ENCODE data around the gene TNNT3.
"Not testable (repeated sequence)": the region's sequence is repeated elsewhere in the genome, so short reads cannot be mapped to it uniquely, and the experiment has no call there.

Gene TNNT3

DNA sequence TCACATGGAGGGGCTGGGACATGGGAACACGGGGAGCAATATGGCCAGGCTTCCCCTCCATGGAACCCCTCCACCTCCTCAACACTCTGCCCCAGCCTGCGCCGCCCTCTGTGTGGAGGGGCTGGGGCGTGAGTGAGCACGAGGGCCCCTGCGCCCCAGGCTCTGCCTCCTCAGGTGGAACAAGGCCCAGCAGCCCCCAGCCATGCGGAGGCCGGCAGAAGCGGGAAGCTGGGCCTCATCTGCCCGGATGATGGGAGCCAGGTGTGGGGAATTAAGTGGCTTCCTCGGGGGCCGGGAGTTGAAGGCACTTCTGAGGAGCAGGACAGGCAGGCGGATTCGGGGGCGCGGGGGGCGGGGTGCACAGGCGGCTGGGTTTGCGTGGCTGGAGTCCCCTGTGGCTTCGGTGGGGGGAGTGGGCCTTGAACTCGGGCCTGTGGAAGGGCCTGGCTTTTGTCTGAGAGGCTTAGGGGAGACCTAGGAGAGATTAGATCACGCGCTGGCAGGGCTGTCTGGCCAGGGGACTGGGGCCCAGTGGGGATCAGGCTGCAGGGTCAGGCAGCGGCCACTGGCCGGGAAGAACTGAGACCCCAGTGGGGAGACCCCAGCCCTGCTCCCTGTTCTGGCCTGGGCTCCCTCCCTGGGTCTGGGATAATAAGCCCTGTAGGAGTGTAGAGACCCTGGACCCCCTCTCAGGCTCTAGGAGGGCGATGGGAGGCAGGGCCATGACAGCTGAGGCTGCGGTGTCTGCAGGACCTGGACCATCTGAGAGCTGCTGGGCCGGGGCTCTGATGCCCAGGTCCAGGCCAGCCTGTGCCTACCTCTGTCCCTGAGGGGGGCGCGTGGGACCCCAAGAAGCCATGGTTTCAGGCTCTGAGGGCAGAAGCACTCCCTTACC, 41.1 kb upstream of the TNNT3 start:
- no peaks in the 10 kb centered on the region for H3K36me3 Mint-ChIP-seq
- no peak overlapping the region for H3K27ac Mint-ChIP-seq
- no peaks in the 10 kb centered on the region for H3K9me3 Mint-ChIP-seq (ENCODE audit: low read depth)
- H3K4me1 Mint-ChIP-seq (ENCODE audit: low read depth), result peaks cover 12% of the 10 kb centered on the region
- no peaks in the 10 kb centered on the region for H3K27me3 Mint-ChIP-seq
- no peak overlapping the region for H3K4me3 Mint-ChIP-seq

- H3K27ac Mint-ChIP-seq, result no peak overlapping the region
- H3K36me3 Mint-ChIP-seq, result no peaks in the 10 kb centered on the region
- peaks cover 10% of the 10 kb centered on the region for H3K4me1 Mint-ChIP-seq (ENCODE audit: low read depth)
- no peaks in the 10 kb centered on the region for H3K27me3 Mint-ChIP-seq
- no peaks in the 10 kb centered on the region for H3K9me3 Mint-ChIP-seq (ENCODE audit: low read depth)
- H3K4me3 Mint-ChIP-seq, result no peak overlapping the region
Observed at GRCh38 chr11:1879342-1879940, 40.1 kb upstream of the TNNT3 start.

GRCh38 chr11:1879941-1880720, 39.4 kb upstream of the TNNT3 start:
- no peaks in the 10 kb centered on the region for H3K27me3 Mint-ChIP-seq
- H3K9me3 Mint-ChIP-seq (ENCODE audit: low read depth), result no peaks in the 10 kb centered on the region
- no peak overlapping the region for H3K27ac Mint-ChIP-seq
- no peaks in the 10 kb centered on the region for H3K36me3 Mint-ChIP-seq
- peaks cover 10% of the 10 kb centered on the region for H3K4me1 Mint-ChIP-seq (ENCODE audit: low read depth)
- no peak overlapping the region for H3K4me3 Mint-ChIP-seq

- Mint-ChIP-seq H3K27ac (no peak overlapping the region), H3K9me3 (ENCODE audit: low read depth) (no peaks in the 10 kb centered on the region), H3K27me3 (no peaks in the 10 kb centered on the region), H3K36me3 (no peaks in the 10 kb centered on the region), H3K4me3 (no peak overlapping the region), H3K4me1 (ENCODE audit: low read depth) (peaks cover 6% of the 10 kb centered on the region)
Observed at GRCh38 chr11:1880746-1881441, 38.6 kb upstream of the TNNT3 start.

- Mint-ChIP-seq H3K36me3 (no peaks in the 10 kb centered on the region), H3K27ac (no peak overlapping the region), H3K9me3 (ENCODE audit: low read depth) (no peaks in the 10 kb centered on the region), H3K27me3 (no peaks in the 10 kb centered on the region), H3K4me3 (no peak overlapping the region), H3K4me1 (ENCODE audit: low read depth) (peaks cover 4% of the 10 kb centered on the region)
Observed at GRCh38 chr11:1881442-1882264, 37.9 kb upstream of the TNNT3 start.

DNA sequence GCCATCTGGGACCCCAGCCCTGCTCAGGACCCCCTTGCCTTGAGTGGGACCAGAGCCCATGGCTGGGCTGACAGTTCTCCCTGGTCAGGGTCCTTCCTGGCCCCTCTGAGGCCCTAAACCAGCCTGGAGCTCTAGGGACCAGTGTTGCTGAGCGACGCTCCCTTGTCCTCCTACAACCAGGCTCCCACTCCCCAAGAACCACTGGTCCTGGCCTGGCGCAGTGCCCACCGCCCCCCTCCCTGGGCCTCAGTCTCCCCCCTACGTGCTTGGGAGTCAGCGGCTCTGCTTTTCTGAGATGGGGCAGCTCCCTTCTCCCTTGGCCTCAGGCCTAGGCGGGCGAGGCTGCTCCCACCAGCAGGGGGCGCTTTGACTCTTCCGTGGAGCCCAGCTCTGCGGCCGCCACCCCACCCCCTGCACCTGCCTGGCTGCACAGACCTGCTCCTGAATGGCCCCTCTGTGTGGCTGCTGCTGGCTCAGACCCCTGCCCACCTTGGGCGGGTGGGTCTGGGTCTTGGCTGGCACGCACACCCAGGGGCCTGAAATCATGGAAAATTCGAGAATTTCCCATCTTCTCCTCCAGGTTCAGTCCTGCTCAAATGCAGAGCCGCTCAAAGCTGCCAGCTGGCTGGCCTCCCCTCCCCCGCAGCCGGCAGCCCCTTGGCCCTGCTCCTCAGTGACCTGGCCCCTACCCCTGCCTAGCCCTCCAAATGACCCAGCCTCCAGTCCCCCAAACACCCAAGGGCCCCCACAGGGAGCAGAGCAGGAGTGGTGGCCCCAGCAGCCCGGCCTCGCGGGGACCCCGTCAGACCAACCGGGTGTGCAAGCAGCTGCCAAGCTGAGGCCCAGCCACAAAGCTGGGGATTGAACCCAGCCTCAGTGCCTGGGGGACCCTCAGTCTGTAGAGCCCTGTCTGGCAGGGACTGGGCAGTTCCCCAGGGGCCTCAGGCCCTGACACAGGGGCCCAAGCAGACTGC, 37.0 kb upstream of the TNNT3 start:
- Mint-ChIP-seq H3K9me3 (ENCODE audit: low read depth) (no peaks in the 10 kb centered on the region), H3K27me3 (no peaks in the 10 kb centered on the region), H3K36me3 (no peaks in the 10 kb centered on the region), H3K4me3 (no peak overlapping the region), H3K4me1 (ENCODE audit: low read depth) (peaks cover 3% of the 10 kb centered on the region), H3K27ac (no peak overlapping the region)

DNA sequence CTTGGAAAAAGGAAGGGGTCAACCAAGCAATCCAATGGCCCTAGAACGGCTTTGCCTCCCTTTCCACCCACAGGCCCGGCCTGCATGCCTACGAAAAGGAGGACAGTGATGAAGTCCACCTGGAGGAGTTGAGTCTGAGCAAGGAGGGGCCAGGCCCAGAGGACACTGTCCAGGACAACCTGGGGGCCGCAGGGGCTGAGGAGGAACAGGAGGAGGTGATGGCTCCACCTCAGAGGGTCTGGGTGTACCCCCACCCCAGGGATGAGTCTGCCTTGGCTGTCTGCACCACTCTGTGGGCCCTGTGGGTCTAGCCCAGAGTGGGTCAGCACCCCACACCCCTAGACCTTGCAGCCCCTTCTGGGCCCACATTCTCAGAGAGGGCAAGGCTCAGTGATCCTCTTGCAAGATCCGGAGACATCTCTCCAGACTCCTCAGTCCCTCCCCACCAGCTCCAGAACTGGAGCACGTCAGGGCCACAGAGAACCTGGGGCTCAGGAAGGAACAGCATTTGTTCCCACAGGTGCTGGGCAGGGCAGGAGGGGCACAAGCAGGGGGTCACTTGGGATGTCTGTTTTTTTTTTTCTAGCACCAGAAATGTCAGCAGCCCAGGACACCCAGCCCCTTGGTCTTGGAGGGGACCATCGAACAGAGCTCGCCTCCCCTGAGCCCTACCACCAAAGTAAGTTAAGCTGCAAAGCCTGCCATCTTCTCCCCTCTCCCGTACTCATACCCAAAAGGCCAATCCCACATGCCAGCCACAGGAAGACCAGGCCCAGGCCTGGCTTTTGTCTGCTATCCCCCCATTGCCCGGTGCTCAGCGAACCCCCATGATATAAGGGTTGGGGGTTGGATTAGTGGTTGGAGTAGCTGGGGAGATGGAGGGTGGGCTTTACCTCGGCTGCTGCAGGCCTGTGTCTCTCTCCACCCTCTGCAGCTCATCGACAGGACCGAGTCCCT, 35.9 kb upstream of the TNNT3 start:
- Mint-ChIP-seq H3K4me3 (no peak overlapping the region), H3K9me3 (ENCODE audit: low read depth) (no peaks in the 10 kb centered on the region), H3K27ac (no peak overlapping the region), H3K27me3 (no peaks in the 10 kb centered on the region), H3K4me1 (ENCODE audit: low read depth) (peaks cover 6% of the 10 kb centered on the region), H3K36me3 (no peaks in the 10 kb centered on the region)

GRCh38 chr11:1884303-1884700, 35.2 kb upstream of the TNNT3 start:
- Mint-ChIP-seq H3K9me3 (ENCODE audit: low read depth) (no peaks in the 10 kb centered on the region), H3K36me3 (no peaks in the 10 kb centered on the region), H3K27ac (no peak overlapping the region), H3K4me1 (ENCODE audit: low read depth) (peaks cover 11% of the 10 kb centered on the region), H3K4me3 (no peak overlapping the region), H3K27me3 (no peaks in the 10 kb centered on the region)

DNA sequence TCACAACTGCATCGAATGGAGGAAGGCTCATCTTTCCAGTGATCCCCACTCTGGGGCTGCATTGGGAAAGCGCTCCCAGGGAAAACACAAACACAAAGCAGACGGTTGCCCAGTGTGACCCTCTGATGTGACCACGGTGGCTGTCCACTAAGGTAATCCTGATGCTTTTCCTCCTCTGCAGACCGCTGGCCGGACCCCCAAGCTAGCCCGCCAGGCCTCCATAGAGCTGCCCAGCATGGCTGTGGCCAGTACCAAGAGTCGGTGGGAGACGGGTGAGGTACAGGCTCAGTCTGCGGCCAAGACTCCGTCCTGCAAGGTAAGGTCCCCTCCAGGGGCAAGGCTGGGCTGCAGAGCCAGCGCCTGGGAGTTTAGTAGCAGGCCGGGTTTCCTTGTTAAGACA, 33.0 kb upstream of the TNNT3 start:
- H3K27ac Mint-ChIP-seq; H3K4me3 Mint-ChIP-seq; H3K27me3 Mint-ChIP-seq; H3K9me3 Mint-ChIP-seq (ENCODE audit: low read depth); H3K36me3 Mint-ChIP-seq: not testable (repeated sequence)
- peaks cover 22% of the 10 kb centered on the region for H3K4me1 Mint-ChIP-seq (ENCODE audit: low read depth)

GRCh38 chr11:1887451-1888346, 31.8 kb upstream of the TNNT3 start:
- peaks cover 30% of the 10 kb centered on the region for H3K4me1 Mint-ChIP-seq (ENCODE audit: low read depth)
- no peaks in the 10 kb centered on the region for H3K36me3 Mint-ChIP-seq
- no peaks in the 10 kb centered on the region for H3K9me3 Mint-ChIP-seq (ENCODE audit: low read depth)
- H3K27ac Mint-ChIP-seq, result peak overlapping the region; percentile 86
- H3K27me3 Mint-ChIP-seq, result no peaks in the 10 kb centered on the region
- no peak overlapping the region for H3K4me3 Mint-ChIP-seq

- no peaks in the 10 kb centered on the region for H3K9me3 Mint-ChIP-seq (ENCODE audit: low read depth)
- H3K27ac Mint-ChIP-seq, result peak overlapping the region; percentile 86
- no peaks in the 10 kb centered on the region for H3K36me3 Mint-ChIP-seq
- peak overlapping the region; percentile 71 for H3K4me3 Mint-ChIP-seq
- peaks cover 32% of the 10 kb centered on the region for H3K4me1 Mint-ChIP-seq (ENCODE audit: low read depth)
- H3K27me3 Mint-ChIP-seq, result no peaks in the 10 kb centered on the region
Observed at GRCh38 chr11:1888347-1888753, 31.2 kb upstream of the TNNT3 start.

DNA sequence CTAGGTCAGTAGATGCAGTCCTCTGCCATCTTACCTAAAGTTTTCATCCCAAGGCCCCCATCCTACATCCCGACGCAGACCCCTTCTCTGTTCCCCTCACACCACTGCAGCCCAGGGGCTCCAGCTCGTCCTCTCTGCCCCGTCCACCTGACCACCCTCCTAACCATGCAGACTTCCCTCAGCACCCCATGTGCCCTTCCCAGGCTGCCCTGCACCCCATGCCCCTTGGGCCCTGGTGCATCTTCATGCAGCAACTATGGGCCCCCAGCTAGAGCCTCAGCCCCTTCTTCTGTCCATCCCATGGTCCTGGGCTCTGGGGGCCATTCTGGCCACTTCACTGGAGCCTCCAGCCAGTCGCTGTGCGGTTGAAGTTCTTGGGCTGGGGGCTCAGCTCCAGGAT, 30.7 kb upstream of the TNNT3 start:
- Mint-ChIP-seq H3K27ac (peak overlapping the region; percentile 86), H3K27me3 (no peaks in the 10 kb centered on the region), H3K4me1 (ENCODE audit: low read depth) (peaks cover 37% of the 10 kb centered on the region), H3K4me3 (peak overlapping the region; percentile 71), H3K9me3 (ENCODE audit: low read depth) (no peaks in the 10 kb centered on the region), H3K36me3 (no peaks in the 10 kb centered on the region)

All from activated naive CD8-positive, alpha-beta T cell (primary cell).